Fibroblast of lung (primary cell): Measurements from ENCODE around the gene PLOD3. TPM values are rescaled to one million over a fixed set of nuclear protein-coding genes. Genes with fewer than 3 reads are reported as not detected.
"Not testable (repeated sequence)": the region's sequence is repeated elsewhere in the genome, so short reads cannot be mapped to it uniquely, and the experiment has no call there.

ENCODE experiments used
- DNase-seq, 2 donors: peaks; one replicate each; pipeline versions ENCODE4 v3.0.0 to v3.0.0-alpha.2; 2010; ENCODE audit warnings: low read depth in 2 of 2
- H2AFZ ChIP-seq: 2 replicates; pipeline ENCODE4 v1.5.1; 2012; ENCODE audit warnings: low read length, control low read depth, inconsistent platforms
- H3K27ac ChIP-seq: 2 replicates; pipeline ENCODE4 v1.5.1; 2011; ENCODE audit warnings: low read length, control low read depth; ENCODE audit not compliant: insufficient read depth
- H3K27me3 ChIP-seq: 2 replicates; pipeline ENCODE4 v1.5.1; 2011; ENCODE audit warnings: mild to moderate bottlenecking, low read length; ENCODE audit not compliant: control insufficient read depth, insufficient read depth
- H3K36me3 ChIP-seq: 2 replicates; pipeline ENCODE4 v1.5.1; 2011; ENCODE audit warnings: low read length; ENCODE audit not compliant: control insufficient read depth, insufficient read depth
- H3K4me1 ChIP-seq: 2 replicates; pipeline ENCODE4 v1.5.1; 2011; ENCODE audit warnings: low read length; ENCODE audit not compliant: control insufficient read depth, insufficient read depth; ENCODE audit errors: extremely low read depth
- H3K4me2 ChIP-seq: 2 replicates; pipeline ENCODE4 v1.5.1; 2011; ENCODE audit warnings: low read length, control low read depth; ENCODE audit not compliant: insufficient read depth; ENCODE audit errors: extremely low read depth
- H3K4me3 ChIP-seq, 4 experiments: fragments of 200-600 bp in 1 of 4; sonication (generic) in 1 of 4; replicated peaks in 1 of 4; 2 replicates each; pipeline ENCODE4 v1.5.1; 2011 to 2016; ENCODE audit warnings: low read length in 4 of 4, low read depth in 3 of 4, mild to moderate bottlenecking in 3 of 4, control low read depth in 2 of 4, inconsistent platforms in 1 of 4, mixed read lengths in 1 of 4; ENCODE audit not compliant: insufficient read depth in 1 of 4; ENCODE audit errors: control extremely low read depth in 1 of 4
- H3K79me2 ChIP-seq: 2 replicates; pipeline ENCODE4 v1.5.1; 2012; ENCODE audit warnings: mild to moderate bottlenecking, low read length, inconsistent platforms; ENCODE audit not compliant: control insufficient read depth, insufficient read depth
- H3K9ac ChIP-seq: 2 replicates; pipeline ENCODE4 v1.5.1; 2011; ENCODE audit warnings: mild to moderate bottlenecking, low read length, control low read depth; ENCODE audit not compliant: insufficient read depth
- H3K9me3 ChIP-seq: 2 replicates; pipeline ENCODE4 v1.5.1; 2012; ENCODE audit warnings: low read depth, low read length; ENCODE audit not compliant: control insufficient read depth, insufficient read depth
- H4K20me1 ChIP-seq: 2 replicates; pipeline ENCODE4 v1.5.1; 2011; ENCODE audit warnings: low read length; ENCODE audit not compliant: control insufficient read depth, insufficient read depth; ENCODE audit errors: extremely low read depth
- CTCF ChIP-seq, 2 donors: IDR thresholded peaks in 1 of 2; conservative IDR thresholded peaks in 1 of 2; 1 replicate in 1 of 2; 2 replicates in 1 of 2; pipeline ENCODE4 v1.5.1; 2011 to 2012; ENCODE audit warnings: low read length in 2 of 2, control low read depth in 1 of 2, inconsistent platforms in 1 of 2, low read depth in 1 of 2, mild to moderate bottlenecking in 1 of 2
- EZH2 ChIP-seq: IDR thresholded peaks from 2 replicates; pipeline ENCODE4 v1.5.1; 2012; ENCODE audit warnings: low read length, control low read depth, mild to moderate bottlenecking; ENCODE audit errors: missing control alignments
- polyA plus RNA-seq, 2 donors: library from polyadenylated mRNA; depleted of rRNA in 1 of 2; stranded (reverse) in 1 of 2; unstranded in 1 of 2; fragments of >200 nt; gene quantifications; 2 replicates each; pipeline ENCODE4 v1.2.1, GENCODE V29; 2011 to 2012; ENCODE audit warnings: missing spikeins in 1 of 2
- total RNA-seq: library from RNA; depleted of rRNA; stranded (reverse); fragments of >200 nt; gene quantifications from 2 replicates; pipeline ENCODE4 v1.2.1, GENCODE V29; 2014

Gene PLOD3
- total and polyA plus RNA-seq, 2 donors (not counting 1 experiment from before 2014, with no cell fraction given): 86.0 to 89.0 TPM

- H3K79me2 ChIP-seq: no peaks in the 10 kb centered on the region
- H3K4me2 ChIP-seq: no peak overlapping the region
- H3K27me3 ChIP-seq: peaks cover 4% of the 10 kb centered on the region
- H3K9me3 ChIP-seq: no peaks in the 10 kb centered on the region
- no peaks in the 10 kb centered on the region for H3K36me3 ChIP-seq
- TF ChIP-seq EZH2 (no peak), CTCF (conservative IDR thresholded peaks at IDR 0.05 in 1 of 2, IDR thresholded peaks at IDR 0.05 in 1 of 2; ENCODE audit: low read depth in 1 of 2, low read length in 2 of 2) (no peak)
- H4K20me1 ChIP-seq: no peaks in the 10 kb centered on the region
- DNase-seq: peak in 1 of 2 donors; percentile 18
- H2AFZ ChIP-seq: no peak overlapping the region
- H3K4me1 ChIP-seq: no peaks in the 10 kb centered on the region
- no peak overlapping the region for H3K4me3 ChIP-seq
- H3K9ac ChIP-seq: no peak overlapping the region
- no peak overlapping the region for H3K27ac ChIP-seq
These were observed 40.9 kb upstream of the PLOD3 start for GRCh38 chr7:101258243-101258731.

- no peak overlapping the region for H2AFZ ChIP-seq
- no peaks in the 10 kb centered on the region for H4K20me1 ChIP-seq
- no peak overlapping the region for H3K4me3 ChIP-seq
- H3K27ac ChIP-seq: no peak overlapping the region
- H3K27me3 ChIP-seq: peaks cover 4% of the 10 kb centered on the region
- H3K9me3 ChIP-seq: no peaks in the 10 kb centered on the region
- H3K36me3 ChIP-seq: no peaks in the 10 kb centered on the region
- no peak for DNase-seq
- no peak overlapping the region for H3K9ac ChIP-seq
- H3K79me2 ChIP-seq: peaks cover 4% of the 10 kb centered on the region
- no peak for TF ChIP-seq EZH2
- no peaks in the 10 kb centered on the region for H3K4me1 ChIP-seq
- no peak overlapping the region for H3K4me2 ChIP-seq
These were observed 38.4 kb upstream of the PLOD3 start for GRCh38 chr7:101255796-101256195.

- H3K4me2 ChIP-seq, H3K27me3 ChIP-seq, H3K9me3 ChIP-seq, H3K9ac ChIP-seq, H2AFZ ChIP-seq, H3K4me3 ChIP-seq, H3K4me1 ChIP-seq, H3K27ac ChIP-seq, H4K20me1 ChIP-seq, H3K36me3 ChIP-seq, DNase-seq: not testable (repeated sequence)
- peaks cover 10% of the 10 kb centered on the region for H3K79me2 ChIP-seq
These were observed 35.8 kb upstream of the PLOD3 start for GRCh38 chr7:101253199-101253598.

- H2AFZ ChIP-seq: peak overlapping the region; percentile 60
- H4K20me1 ChIP-seq: no peaks in the 10 kb centered on the region
- H3K4me1 ChIP-seq: no peaks in the 10 kb centered on the region
- no peaks in the 10 kb centered on the region for H3K36me3 ChIP-seq
- TF ChIP-seq EZH2: no peak
- TF ChIP-seq CTCF (conservative IDR thresholded peaks at IDR 0.05 in 1 of 2, IDR thresholded peaks at IDR 0.05 in 1 of 2; ENCODE audit: low read depth in 1 of 2, low read length in 2 of 2): no peak
- H3K4me3 ChIP-seq: peak overlapping the region; percentile 44 to 94 (median 80)
- H3K4me2 ChIP-seq: peak overlapping the region; percentile 70
- DNase-seq: peak; percentile 98 to 99
- H3K9ac ChIP-seq: peak overlapping the region; percentile 53
- no peaks in the 10 kb centered on the region for H3K27me3 ChIP-seq
- peaks cover 13% of the 10 kb centered on the region for H3K79me2 ChIP-seq
- no peaks in the 10 kb centered on the region for H3K9me3 ChIP-seq
- H3K27ac ChIP-seq: peak overlapping the region; percentile 53
These were observed 34.7 kb upstream of the PLOD3 start for GRCh38 chr7:101251871-101252659.
